CD4-positive, CD25-positive, alpha-beta regulatory T cell (primary cell): Measurements from ENCODE around the gene BAIAP2. TPM values are rescaled to one million over a fixed set of nuclear protein-coding genes. Genes with fewer than 3 reads are reported as not detected.

Source experiments
- ATAC-seq, 2 donors: fragments of 150-1000 bp; cut with Tn5 transposase; one replicate each; pipeline ENCODE4 v1.10.0; 2021; ENCODE audit warnings: low read depth in 2 of 2, moderate number of reproducible peaks in 2 of 2, moderate library complexity in 1 of 2
- DNase-seq, 3 donors: peaks; one replicate each; pipeline versions ENCODE4 v3.0.0 to v3.0.0-alpha.2; 2012 to 2022; ENCODE audit warnings: mixed read lengths in 1 of 3
- H3K27ac ChIP-seq: one replicate; pipeline ENCODE4 v1.7.0; 2013; ENCODE audit warnings: mild to moderate bottlenecking, low read length; ENCODE audit not compliant: insufficient read depth, poor library complexity, severe bottlenecking
- H3K27me3 ChIP-seq: one replicate; pipeline ENCODE4 v1.7.0; 2013; ENCODE audit warnings: low read length; ENCODE audit not compliant: control insufficient read depth, insufficient read depth
- H3K36me3 ChIP-seq: one replicate; pipeline ENCODE4 v1.7.0; 2013; ENCODE audit warnings: mild to moderate bottlenecking, low read length, moderate library complexity; ENCODE audit not compliant: control insufficient read depth, insufficient read depth
- H3K4me1 ChIP-seq: 2 replicates; pipeline ENCODE4 v1.7.0; 2013; ENCODE audit warnings: mild to moderate bottlenecking, low read length; ENCODE audit not compliant: insufficient read depth, control insufficient read depth, poor library complexity, severe bottlenecking
- H3K4me3 ChIP-seq: one replicate; pipeline ENCODE4 v1.7.0; 2013; ENCODE audit warnings: low read depth, mild to moderate bottlenecking, low read length, moderate library complexity
- H3K9me3 ChIP-seq, 2 experiments: 1 replicate in 1 of 2; 2 replicates in 1 of 2; pipeline ENCODE4 v1.7.0; 2013; ENCODE audit warnings: low read length in 2 of 2, mild to moderate bottlenecking in 1 of 2, moderate library complexity in 1 of 2; ENCODE audit not compliant: control insufficient read depth in 2 of 2
- H3K27ac Mint-ChIP-seq, 3 donors: one replicate each; pipeline ENCODE4 v1.8.0; 2020 to 2022; ENCODE audit warnings: mild to moderate bottlenecking in 3 of 3, mixed read lengths in 3 of 3, moderate library complexity in 2 of 3
- H3K27me3 Mint-ChIP-seq: one replicate; pipeline ENCODE4 v1.8.0; 2022; ENCODE audit warnings: mild to moderate bottlenecking, mixed read lengths
- H3K36me3 Mint-ChIP-seq: one replicate; pipeline ENCODE4 v1.8.0; 2020; ENCODE audit warnings: mixed read lengths
- H3K4me1 Mint-ChIP-seq, 4 donors: one replicate each; pipeline ENCODE4 v1.8.0; 2020 to 2022; ENCODE audit warnings: mixed read lengths in 4 of 4, mild to moderate bottlenecking in 1 of 4
- H3K4me3 Mint-ChIP-seq, 4 donors: one replicate each; pipeline ENCODE4 v1.8.0; 2020 to 2022; ENCODE audit warnings: mild to moderate bottlenecking in 4 of 4, mixed read lengths in 4 of 4, moderate library complexity in 3 of 4
- H3K9me3 Mint-ChIP-seq, 7 donors: one replicate each; pipeline ENCODE4 v1.8.0; 2020 to 2022; ENCODE audit warnings: mixed read lengths in 7 of 7, mild to moderate bottlenecking in 3 of 7, moderate library complexity in 2 of 7
- polyA plus RNA-seq, 4 donors: library from polyadenylated mRNA; unstranded; fragments of 300-500 nt; fragmentation: Illumina TruSeq; gene quantifications; one replicate each; pipeline ENCODE4 v1.2.3, GENCODE V29; 2021
- total RNA-seq: library from RNA; stranded (reverse); gene quantifications from one replicate; pipeline ENCODE4 v1.2.3, GENCODE V29; 2022

BAIAP2 gene
- total and polyA plus RNA-seq, 5 donors from 2014 or later = 1.5 to 6.8 (median 1.7) TPM

DNA sequence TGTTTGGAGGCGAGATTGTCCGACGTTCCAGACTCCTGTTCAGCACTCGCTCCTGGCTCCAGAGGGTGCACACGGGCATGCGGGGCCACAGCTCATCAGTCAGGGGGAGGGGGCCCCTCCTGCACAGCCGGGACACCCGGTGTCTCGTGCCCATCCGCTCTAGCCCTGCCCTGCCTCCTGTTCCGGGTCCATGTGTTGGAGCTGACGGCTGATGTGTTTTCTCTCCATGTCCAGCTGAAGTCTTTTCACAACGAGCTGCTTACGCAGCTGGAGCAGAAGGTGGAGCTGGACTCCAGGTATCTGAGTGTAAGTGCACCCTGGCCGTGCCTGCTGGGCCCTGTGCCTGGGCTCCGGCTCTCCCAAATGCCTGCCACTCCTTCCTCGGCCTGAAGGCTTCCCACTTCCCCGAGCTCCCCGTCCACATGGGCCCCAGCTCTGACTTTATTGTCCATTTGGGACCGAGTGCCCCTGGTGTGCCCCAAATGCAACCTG, 50.5 kb downstream of the BAIAP2 start:
- no peak overlapping the region for H3K4me3 ChIP-seq
- H3K27me3 ChIP-seq = no peaks in the 10 kb centered on the region
- Mint-ChIP-seq H3K27me3 (no peaks in the 10 kb centered on the region), H3K4me3 (no peak overlapping the region), H3K27ac (no peak overlapping the region), H3K9me3 (no peaks in the 10 kb centered on the region), H3K4me1 (peaks cover 0 to 5% (median 0%) of the 10 kb centered on the region in 4 donors), H3K36me3 (no peaks in the 10 kb centered on the region)
- no peaks in the 10 kb centered on the region for H3K4me1 ChIP-seq
- no peaks in the 10 kb centered on the region for H3K9me3 ChIP-seq
- no peaks in the 10 kb centered on the region for H3K36me3 ChIP-seq
- DNase-seq (no peak), ATAC-seq (no peak)
- no peak overlapping the region for H3K27ac ChIP-seq

DNA sequence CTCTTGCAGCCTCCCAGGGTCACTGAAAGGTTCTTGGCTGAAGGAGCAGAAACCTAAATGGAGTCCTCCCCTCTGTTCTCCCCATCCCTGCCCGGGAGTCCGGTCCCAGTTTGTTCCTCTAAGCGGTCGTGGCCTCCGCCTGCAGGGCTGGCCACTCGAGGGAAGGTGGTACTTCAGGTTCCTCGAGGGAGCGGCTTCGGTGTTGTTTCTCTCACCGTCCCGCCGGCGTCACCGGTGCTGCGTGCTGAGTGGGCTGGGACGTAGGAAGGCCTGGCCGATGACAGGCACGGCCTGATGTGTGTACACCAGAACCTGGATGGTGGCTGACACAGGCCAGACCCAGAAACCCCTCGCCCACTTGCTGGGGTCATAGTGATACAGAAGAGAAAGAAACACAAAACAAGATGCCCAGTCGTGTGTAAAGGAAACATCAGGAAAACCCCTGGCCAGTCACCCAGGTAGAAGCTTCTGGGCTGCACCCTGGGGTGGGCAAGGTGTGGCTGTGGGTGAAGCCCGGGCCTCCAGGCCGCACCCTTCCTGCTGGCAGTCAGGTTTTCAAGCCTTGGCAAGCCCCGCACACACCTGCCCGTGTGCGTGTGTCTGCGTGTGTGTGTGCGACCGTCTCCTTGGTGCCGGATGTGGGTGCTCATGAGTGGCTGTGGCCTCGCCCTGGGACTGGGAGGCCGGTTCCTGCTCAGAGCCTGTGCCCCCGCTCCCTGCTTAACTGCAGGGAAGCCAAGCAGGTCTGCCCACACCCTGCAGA, 52.0 kb downstream of the BAIAP2 start:
- Mint-ChIP-seq H3K27me3 (no peaks in the 10 kb centered on the region), H3K4me1 (peaks cover 0 to 9% (median 0%) of the 10 kb centered on the region in 4 donors), H3K27ac (peak overlapping the region in 1 of 3 donors; percentile 77), H3K9me3 (no peaks in the 10 kb centered on the region), H3K36me3 (no peaks in the 10 kb centered on the region), H3K4me3 (no peak overlapping the region)
- DNase-seq = peak in 1 of 3 donors; percentile 39
- H3K9me3 ChIP-seq = no peaks in the 10 kb centered on the region
- H3K4me3 ChIP-seq = no peak overlapping the region
- no peaks in the 10 kb centered on the region for H3K4me1 ChIP-seq
- H3K27ac ChIP-seq = no peak overlapping the region
- no peak for ATAC-seq
- no peaks in the 10 kb centered on the region for H3K27me3 ChIP-seq
- H3K36me3 ChIP-seq = no peaks in the 10 kb centered on the region

DNA sequence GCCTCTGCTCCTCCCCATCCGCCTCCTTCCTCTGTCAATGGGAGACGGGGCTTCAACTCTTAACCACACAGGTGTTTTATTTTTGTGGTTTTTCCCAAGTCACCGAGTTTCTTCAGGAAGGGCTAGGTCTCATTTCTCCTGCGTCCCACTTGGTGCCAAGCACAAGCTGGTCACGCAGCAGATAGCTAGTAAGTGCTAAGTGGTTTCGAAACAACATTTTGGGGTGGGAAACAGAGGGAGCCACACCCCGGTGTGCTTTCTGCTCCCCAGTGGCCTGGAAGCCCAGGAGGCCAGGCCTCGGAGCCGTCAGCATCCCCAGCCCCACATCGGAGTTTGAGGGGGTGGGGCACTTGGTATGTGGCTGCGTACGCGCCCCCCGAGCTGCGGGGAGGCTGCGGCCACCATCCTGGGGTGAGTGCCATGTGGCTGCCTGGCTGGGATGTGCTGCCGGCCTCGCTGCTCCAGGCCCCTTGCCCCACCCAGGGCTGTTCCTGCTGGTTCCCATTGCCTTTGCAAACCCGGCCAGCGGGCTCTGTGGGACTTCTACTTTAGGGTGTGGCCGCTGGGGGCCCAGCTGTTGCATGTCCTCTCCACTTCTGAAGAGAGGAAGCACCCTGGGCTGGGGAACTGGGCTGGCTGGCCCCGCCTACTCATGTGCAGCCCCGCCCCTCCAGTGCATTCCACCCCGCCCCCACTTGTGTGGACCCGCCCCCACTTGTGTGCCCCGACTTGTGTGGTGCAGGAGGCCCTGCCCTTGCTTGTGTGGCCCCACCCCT, 55.6 kb downstream of the BAIAP2 start:
- Histone ChIP-seq H3K4me1 (peaks cover 14% of the 10 kb centered on the region), H3K27me3 (no peaks in the 10 kb centered on the region), H3K4me3 (no peak overlapping the region), H3K27ac (no peak overlapping the region), H3K9me3 (no peaks in the 10 kb centered on the region), H3K36me3 (no peaks in the 10 kb centered on the region)
- Mint-ChIP-seq H3K27ac (no peak overlapping the region), H3K27me3 (no peaks in the 10 kb centered on the region), H3K4me3 (no peak overlapping the region), H3K36me3 (no peaks in the 10 kb centered on the region), H3K4me1 (peaks cover 0 to 36% (median 10%) of the 10 kb centered on the region in 4 donors), H3K9me3 (no peaks in the 10 kb centered on the region)
- ATAC-seq (peak in 1 of 2 donors; percentile 12), DNase-seq (peak in 1 of 3 donors; percentile 47)

DNA sequence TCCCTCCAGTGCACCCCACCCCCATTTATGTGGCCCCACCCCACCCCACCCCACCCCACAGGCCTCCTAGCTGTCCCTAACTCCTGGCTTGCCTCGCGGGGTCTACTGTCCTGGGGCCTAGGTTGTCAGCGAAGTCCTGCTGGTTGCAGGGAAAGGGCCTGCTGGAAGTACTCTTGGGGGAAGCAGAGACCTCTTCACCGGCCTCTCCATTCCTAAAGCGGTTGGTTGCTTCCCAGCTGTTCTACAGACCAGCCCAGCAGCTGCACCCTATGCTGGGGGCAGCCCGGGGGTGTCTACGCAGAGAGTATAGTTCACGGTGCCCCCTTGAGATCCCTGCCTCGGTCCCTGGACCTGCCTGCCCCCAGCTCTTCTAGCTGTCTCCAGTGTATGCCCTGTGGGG, 56.2 kb downstream of the BAIAP2 start:
- no peaks in the 10 kb centered on the region for H3K36me3 ChIP-seq
- Mint-ChIP-seq H3K36me3 (no peaks in the 10 kb centered on the region), H3K9me3 (no peaks in the 10 kb centered on the region), H3K27me3 (no peaks in the 10 kb centered on the region), H3K27ac (no peak overlapping the region), H3K4me3 (no peak overlapping the region), H3K4me1 (peaks cover 0 to 42% (median 11%) of the 10 kb centered on the region in 4 donors)
- H3K27me3 ChIP-seq = no peaks in the 10 kb centered on the region
- ATAC-seq = no peak
- no peaks in the 10 kb centered on the region for H3K9me3 ChIP-seq
- no peak overlapping the region for H3K4me3 ChIP-seq
- no peak for DNase-seq
- H3K27ac ChIP-seq = no peak overlapping the region
- peaks cover 20% of the 10 kb centered on the region for H3K4me1 ChIP-seq

DNA sequence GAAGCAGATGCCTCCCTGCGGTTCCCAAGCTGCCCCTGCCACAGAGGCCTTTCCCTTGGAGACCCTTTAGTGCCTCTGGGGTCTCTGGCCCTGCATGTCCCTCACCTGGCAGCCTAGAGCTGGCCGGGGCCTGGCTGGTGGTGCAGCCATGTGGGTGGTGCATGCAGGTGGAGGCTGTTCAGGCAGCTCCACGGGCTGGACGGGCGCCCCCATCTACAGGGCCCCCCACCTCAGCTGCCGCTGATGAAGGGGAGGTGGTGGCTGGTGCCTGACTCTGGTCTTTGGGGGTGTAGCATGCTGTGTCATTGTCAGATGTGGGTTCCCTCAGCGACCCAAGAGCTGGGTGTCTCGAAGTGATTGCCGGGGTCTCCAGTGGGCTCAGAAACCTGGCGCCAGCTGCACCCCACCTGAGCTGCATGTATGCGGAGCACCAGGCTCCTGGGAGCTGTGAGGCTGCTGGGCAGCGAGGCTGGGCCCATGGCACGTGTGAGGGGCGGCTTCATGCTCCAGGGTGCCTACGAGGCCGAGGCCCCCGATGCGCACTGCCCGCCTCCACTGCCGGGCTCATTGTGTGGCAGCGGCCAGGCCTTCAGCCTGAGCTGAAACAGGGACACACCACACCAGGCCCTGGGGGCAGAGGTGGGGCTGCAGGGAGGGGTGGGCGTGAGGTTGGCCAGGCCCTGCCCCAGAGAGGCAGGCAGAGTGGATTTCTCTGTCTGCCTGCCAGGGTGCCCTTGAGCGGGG, 57.0 kb downstream of the BAIAP2 start:
- H3K27ac ChIP-seq = no peak overlapping the region
- H3K4me3 ChIP-seq = no peak overlapping the region
- no peak overlapping the region for H3K4me3 Mint-ChIP-seq
- H3K27ac Mint-ChIP-seq = no peak overlapping the region
- DNase-seq (no peak), ATAC-seq (no peak)
- H3K4me1 ChIP-seq = peaks cover 26% of the 10 kb centered on the region
- H3K36me3 ChIP-seq = no peaks in the 10 kb centered on the region
- peaks cover 0 to 48% (median 11%) of the 10 kb centered on the region in 4 donors for H3K4me1 Mint-ChIP-seq
- no peaks in the 10 kb centered on the region for H3K36me3 Mint-ChIP-seq
- no peaks in the 10 kb centered on the region for H3K9me3 Mint-ChIP-seq
- H3K27me3 ChIP-seq = no peaks in the 10 kb centered on the region
- H3K9me3 ChIP-seq = no peaks in the 10 kb centered on the region
- H3K27me3 Mint-ChIP-seq = no peaks in the 10 kb centered on the region

DNA sequence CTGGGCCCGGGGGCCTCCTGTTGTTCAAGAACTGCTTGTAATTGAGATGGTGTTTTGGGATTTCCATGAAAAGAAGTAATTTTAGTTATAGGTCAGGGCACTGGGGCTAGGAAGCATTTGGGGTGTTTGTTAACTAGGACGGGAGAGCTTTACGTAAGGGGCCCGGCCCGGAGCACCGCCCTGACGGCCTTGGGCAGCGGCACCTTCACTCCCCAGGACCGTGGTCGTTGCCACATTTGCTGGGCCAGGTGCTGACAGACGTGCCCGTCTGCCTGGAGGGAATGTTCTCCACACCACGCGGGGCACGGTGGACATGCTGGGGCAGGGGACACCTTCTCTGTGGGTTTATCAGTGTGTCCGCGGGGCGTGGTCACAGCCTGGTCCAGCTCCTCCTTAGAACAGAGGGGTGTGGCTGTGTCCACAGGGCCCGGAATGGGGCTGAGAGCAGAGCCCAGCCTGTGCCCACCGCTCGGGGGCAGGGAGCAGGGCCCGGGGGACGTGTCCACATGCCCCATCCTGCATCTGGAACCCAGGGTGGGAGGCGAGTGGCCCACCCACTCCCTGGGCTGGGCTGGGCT, 57.7 kb downstream of the BAIAP2 start:
- Mint-ChIP-seq H3K27ac (peak overlapping the region in 1 of 3 donors; percentile 42), H3K9me3 (no peaks in the 10 kb centered on the region), H3K27me3 (no peaks in the 10 kb centered on the region), H3K4me1 (peaks cover 0 to 50% (median 11%) of the 10 kb centered on the region in 4 donors), H3K4me3 (no peak overlapping the region), H3K36me3 (no peaks in the 10 kb centered on the region)
- DNase-seq (no peak), ATAC-seq (no peak)
- H3K27ac ChIP-seq = no peak overlapping the region
- no peak overlapping the region for H3K4me3 ChIP-seq
- H3K4me1 ChIP-seq = peaks cover 31% of the 10 kb centered on the region
- H3K27me3 ChIP-seq = no peaks in the 10 kb centered on the region
- H3K36me3 ChIP-seq = no peaks in the 10 kb centered on the region
- H3K9me3 ChIP-seq = no peaks in the 10 kb centered on the region
